Fibroblast of pulmonary artery (primary cell): ENCODE data around the gene COL1A1.

ENCODE experiments used
- DNase-seq: peaks from one replicate; pipeline ENCODE4 v3.0.0-alpha.2; 2010; ENCODE audit warnings: low read depth
- H3K4me3 ChIP-seq: replicated peaks from 2 replicates; pipeline ENCODE4 v1.5.1; 2011; ENCODE audit warnings: low read depth, mild to moderate bottlenecking, control low read depth, low read length, moderate library complexity
- TF ChIP-seq, protein P1 (sequence below): IDR thresholded peaks from 2 replicates; pipeline ENCODE4 v1.5.1; 2011; ENCODE audit warnings: mild to moderate bottlenecking, control low read depth, low read length, inconsistent platforms; ENCODE audit errors: missing control alignments

The COL1A1 gene

DNA sequence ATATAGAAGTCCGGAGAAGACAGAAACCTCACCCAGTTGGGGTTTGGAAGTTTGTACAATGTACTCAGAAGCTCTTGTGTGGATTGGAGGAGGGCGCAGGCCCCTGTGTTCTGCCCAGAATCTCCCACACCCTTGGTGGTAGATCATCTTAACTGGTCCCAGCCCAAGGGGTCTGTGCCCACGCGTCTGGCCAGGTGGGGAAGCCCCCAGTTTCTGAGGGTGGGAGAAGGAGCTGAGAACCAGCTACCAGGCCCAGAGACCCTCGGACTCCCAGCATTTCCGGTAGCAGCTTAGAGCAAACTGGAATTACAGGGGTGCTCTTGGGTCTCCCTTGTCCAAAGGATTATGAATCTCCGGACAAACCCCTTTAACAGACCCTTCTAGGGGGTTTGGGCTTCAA is 48.7 kb downstream of the COL1A1 start:
- TF ChIP-seq, protein P1, sequence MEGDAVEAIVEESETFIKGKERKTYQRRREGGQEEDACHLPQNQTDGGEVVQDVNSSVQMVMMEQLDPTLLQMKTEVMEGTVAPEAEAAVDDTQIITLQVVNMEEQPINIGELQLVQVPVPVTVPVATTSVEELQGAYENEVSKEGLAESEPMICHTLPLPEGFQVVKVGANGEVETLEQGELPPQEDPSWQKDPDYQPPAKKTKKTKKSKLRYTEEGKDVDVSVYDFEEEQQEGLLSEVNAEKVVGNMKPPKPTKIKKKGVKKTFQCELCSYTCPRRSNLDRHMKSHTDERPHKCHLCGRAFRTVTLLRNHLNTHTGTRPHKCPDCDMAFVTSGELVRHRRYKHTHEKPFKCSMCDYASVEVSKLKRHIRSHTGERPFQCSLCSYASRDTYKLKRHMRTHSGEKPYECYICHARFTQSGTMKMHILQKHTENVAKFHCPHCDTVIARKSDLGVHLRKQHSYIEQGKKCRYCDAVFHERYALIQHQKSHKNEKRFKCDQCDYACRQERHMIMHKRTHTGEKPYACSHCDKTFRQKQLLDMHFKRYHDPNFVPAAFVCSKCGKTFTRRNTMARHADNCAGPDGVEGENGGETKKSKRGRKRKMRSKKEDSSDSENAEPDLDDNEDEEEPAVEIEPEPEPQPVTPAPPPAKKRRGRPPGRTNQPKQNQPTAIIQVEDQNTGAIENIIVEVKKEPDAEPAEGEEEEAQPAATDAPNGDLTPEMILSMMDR, result no peak
- DNase-seq, result no peak
- H3K4me3 ChIP-seq, result no peak overlapping the region

DNA sequence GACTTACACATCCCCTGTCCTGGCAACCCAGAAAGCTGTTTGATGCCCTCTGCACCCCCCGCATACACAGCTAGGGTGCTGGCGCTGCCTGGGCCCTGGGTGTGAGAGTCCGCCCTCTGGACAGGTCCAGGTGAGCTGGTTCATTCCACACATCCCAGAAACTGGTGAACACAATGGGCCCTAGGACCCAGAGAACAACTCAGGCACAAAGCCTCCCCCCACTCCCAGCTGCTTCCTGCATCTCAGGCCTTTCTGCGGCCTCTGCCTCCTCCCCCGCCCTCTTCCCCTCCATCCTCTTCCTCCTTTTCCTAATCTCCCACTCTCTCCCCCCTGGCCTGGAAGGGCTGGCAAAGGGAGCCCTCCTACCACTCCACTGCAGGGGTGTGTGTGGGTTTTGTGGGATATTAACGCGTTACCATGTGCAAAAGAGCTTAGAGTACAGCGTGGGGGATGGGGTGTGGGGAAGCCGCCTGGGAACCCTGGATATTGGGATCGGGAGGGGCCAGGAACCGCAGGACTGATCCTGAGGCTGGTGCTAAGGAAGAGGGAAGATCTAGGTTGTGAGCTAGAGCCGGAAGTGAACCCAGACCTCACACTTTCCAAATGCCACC is 49.4 kb downstream of the COL1A1 start:
- TF ChIP-seq, protein P1, result no peak
- peak; percentile 91 for DNase-seq
- peak overlapping the region; percentile 81 for H3K4me3 ChIP-seq

GRCh38 chr17:50151041-50151936 is 50.1 kb downstream of the COL1A1 start:
- TF ChIP-seq, protein P1, result peak; percentile 55
- peak; percentile 94 for DNase-seq
- peak overlapping the region; percentile 81 for H3K4me3 ChIP-seq

DNA sequence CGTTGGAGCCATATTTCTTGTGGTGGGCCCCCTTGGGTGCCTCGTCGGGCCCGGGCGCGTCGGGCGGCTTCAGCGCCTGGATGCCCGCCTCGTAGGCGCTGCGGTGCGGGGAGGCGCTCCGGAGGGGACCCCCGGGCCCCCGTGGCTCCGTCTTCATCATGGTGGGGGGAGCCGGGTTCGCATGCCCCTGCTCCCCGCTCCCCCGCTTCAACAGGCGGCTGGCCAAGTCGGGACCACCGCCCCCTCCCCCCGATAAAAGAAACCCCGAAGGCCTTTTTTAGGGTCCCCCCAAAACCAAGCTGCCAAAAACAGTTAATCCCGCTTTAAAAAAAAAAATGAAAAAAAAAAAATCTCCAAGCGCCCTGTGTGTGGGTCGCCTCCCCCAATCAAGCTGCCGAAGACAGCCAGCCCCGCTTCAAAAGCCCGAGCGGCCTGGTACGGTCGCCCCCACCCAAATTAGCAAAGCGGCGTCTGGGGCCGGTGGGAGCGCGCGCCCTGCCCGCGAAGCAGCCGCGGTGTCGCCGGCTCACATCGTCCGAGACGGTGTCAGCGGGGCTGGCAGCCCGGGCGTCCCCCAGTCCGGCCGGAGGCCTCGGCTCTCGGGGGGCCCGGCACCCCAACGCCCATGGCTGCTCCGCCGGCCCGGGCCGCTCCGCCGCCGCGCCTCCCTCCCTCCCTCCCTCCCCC is 50.9 kb downstream of the COL1A1 start, which contains the start of gene PPP1R9B:
PPP1R9B (minus strand) TSS at position 324 of the 687 bp plus-strand sequence; CDS start at position 160, 164 bp downstream.
- no peak for DNase-seq
- peak within 1 kb of the TSS; percentile 81 for H3K4me3 ChIP-seq
- TF ChIP-seq, protein P1, result no peak

- peak; percentile 54 for DNase-seq
These were observed 51.7 kb downstream of the COL1A1 start for GRCh38 chr17:50149417-50150353.

More at GRCh38 chr17:50149417-50150353, 51.7 kb downstream of the COL1A1 start:
- H3K4me3 ChIP-seq, result peak overlapping the region; percentile 81
- TF ChIP-seq, protein P1, result no peak
